DND-41 (cell line): ENCODE data around the gene MRPL53.

Experiments used
- ATAC-seq: fragments of 200-7000 bp; cut with Tn5 transposase; 3 replicates; pipeline ENCODE4 v1.9.1; 2021; ENCODE audit warnings: low read depth; ENCODE audit not compliant: insufficient read depth
- DNase-seq: peaks from one replicate; pipeline ENCODE4 v3.0.0-alpha.2; 2020
- H2AFZ ChIP-seq: 2 replicates; pipeline ENCODE4 v1.6.0; 2012; ENCODE audit warnings: low read depth, low read length
- H3K27ac ChIP-seq: 2 replicates; pipeline ENCODE4 v1.5.1; 2012; ENCODE audit warnings: low read length, inconsistent platforms
- H3K27me3 ChIP-seq: fragments of 200-600 bp; sonication (generic); 2 replicates; pipeline ENCODE4 v1.6.0; 2012; ENCODE audit warnings: low read length, mild to moderate bottlenecking, inconsistent platforms; ENCODE audit not compliant: insufficient read depth, poor library complexity
- H3K36me3 ChIP-seq: 2 replicates; pipeline ENCODE4 v1.5.1; 2012; ENCODE audit warnings: low read length, inconsistent platforms; ENCODE audit not compliant: insufficient read depth
- H3K4me1 ChIP-seq: 2 replicates; pipeline ENCODE4 v1.5.1; 2012; ENCODE audit warnings: mild to moderate bottlenecking, low read length; ENCODE audit not compliant: insufficient read depth
- H3K4me2 ChIP-seq: 2 replicates; pipeline ENCODE4 v1.6.0; 2012; ENCODE audit warnings: mild to moderate bottlenecking, moderate library complexity, low read length, inconsistent platforms; ENCODE audit not compliant: insufficient read depth
- H3K4me3 ChIP-seq, 2 experiments: fragments of 200-600 bp in 1 of 2; shearing (Covaris generic) in 1 of 2; 2 replicates each; pipeline ENCODE4 v1.5.1; 2012 to 2016; ENCODE audit warnings: inconsistent platforms in 2 of 2, low read length in 2 of 2, mild to moderate bottlenecking in 2 of 2, low read depth in 1 of 2, moderate library complexity in 1 of 2
- H3K79me2 ChIP-seq: 2 replicates; pipeline ENCODE4 v1.6.0; 2012; ENCODE audit warnings: low read length, inconsistent platforms; ENCODE audit not compliant: insufficient read depth
- H3K9ac ChIP-seq: 2 replicates; pipeline ENCODE4 v1.6.0; 2012; ENCODE audit warnings: low read depth, mild to moderate bottlenecking, inconsistent platforms, low read length, moderate library complexity
- H3K9me3 ChIP-seq: 2 replicates; pipeline ENCODE4 v1.5.1; 2012; ENCODE audit warnings: low read length, moderate library complexity, mild to moderate bottlenecking, inconsistent platforms; ENCODE audit not compliant: insufficient read depth, severe bottlenecking
- H4K20me1 ChIP-seq: 2 replicates; pipeline ENCODE4 v1.6.0; 2012; ENCODE audit warnings: low read length; ENCODE audit not compliant: insufficient read depth
- CTCF ChIP-seq: IDR thresholded peaks from 2 replicates; pipeline ENCODE4 v1.5.1; 2012; ENCODE audit warnings: borderline replicate concordance, low read length, moderate library complexity, mild to moderate bottlenecking; ENCODE audit not compliant: poor library complexity, severe bottlenecking; ENCODE audit errors: extremely low read depth
- EZH2 ChIP-seq: IDR thresholded peaks from 3 replicates; pipeline ENCODE4 v1.6.1; 2012; ENCODE audit warnings: borderline replicate concordance, low read depth, mild to moderate bottlenecking, moderate library complexity, low read length, inconsistent platforms; ENCODE audit not compliant: severe bottlenecking

MRPL53 gene

DNA sequence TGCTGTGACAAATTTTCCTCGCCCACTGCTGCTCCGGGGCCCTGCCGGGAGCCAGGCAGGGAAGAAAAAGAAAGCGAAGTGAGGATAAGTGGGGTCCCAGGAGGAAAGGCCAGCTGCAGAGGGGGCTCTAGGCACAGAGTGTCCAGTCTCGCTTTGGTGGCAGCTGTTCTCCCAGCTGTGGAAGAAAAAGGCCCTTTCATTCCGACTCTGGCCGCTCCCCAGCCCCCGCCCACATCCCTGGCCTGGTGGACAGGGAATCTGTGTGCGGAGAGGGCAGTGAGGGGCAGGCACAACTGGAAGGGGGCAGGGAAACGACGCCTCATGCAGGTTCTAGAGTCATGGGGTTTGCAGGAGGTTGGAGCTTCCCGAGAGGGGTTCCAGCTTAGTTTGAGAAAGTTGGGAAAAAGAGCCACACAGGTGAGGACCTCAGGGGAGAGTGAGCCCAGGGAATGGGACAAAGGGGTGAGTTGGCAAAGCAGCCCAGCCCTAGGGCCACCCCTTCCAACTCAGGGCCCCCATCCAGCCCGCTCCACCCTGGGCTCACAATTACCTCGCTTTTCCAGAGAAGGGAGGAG, 32.6 kb downstream of the MRPL53 start:
- Histone ChIP-seq H3K36me3 (no peaks in the 10 kb centered on the region), H3K27me3 (peaks cover 4% of the 10 kb centered on the region), H3K9ac (peak overlapping the region; percentile 77), H2AFZ (peak overlapping the region; percentile 86), H3K27ac (peak overlapping the region; percentile 84), H3K4me3 (peak overlapping the region; percentile 18 to 70; a peak in 3 of 4 replicates), H4K20me1 (no peaks in the 10 kb centered on the region), H3K4me1 (peaks cover 41% of the 10 kb centered on the region), H3K9me3 (no peaks in the 10 kb centered on the region), H3K4me2 (peak overlapping the region; percentile 85), H3K79me2 (peaks cover 5% of the 10 kb centered on the region; the same call in 1 of the 2 replicates)
- no peak for ATAC-seq
- no peak for DNase-seq
- no peak for TF ChIP-seq CTCF
- no peak for TF ChIP-seq EZH2

- H3K4me2 ChIP-seq: peak overlapping the region; percentile 85
- H2AFZ ChIP-seq: peak overlapping the region; percentile 86
- TF ChIP-seq EZH2: no peak
- H3K9ac ChIP-seq: peak overlapping the region; percentile 77
- no peak for ATAC-seq
- peaks cover 5% of the 10 kb centered on the region; the same call in 1 of the 2 replicates for H3K79me2 ChIP-seq
- H3K27me3 ChIP-seq: peaks cover 2% of the 10 kb centered on the region
- H4K20me1 ChIP-seq: no peaks in the 10 kb centered on the region
- peaks cover 41% of the 10 kb centered on the region for H3K4me1 ChIP-seq
- no peaks in the 10 kb centered on the region for H3K9me3 ChIP-seq
- H3K4me3 ChIP-seq: peak overlapping the region; percentile 18 to 70; a peak in 3 of 4 replicates
- peak overlapping the region; percentile 84 for H3K27ac ChIP-seq
- no peak for DNase-seq
- H3K36me3 ChIP-seq: no peaks in the 10 kb centered on the region
These were observed 33.1 kb downstream of the MRPL53 start for GRCh38 chr2:74439373-74439772.

- 0 out of 2 replicates have a peak overlapping the region, but pooled peaks have one; percentile 14 for H3K4me2 ChIP-seq
- no peak overlapping the region for H3K27ac ChIP-seq
- peaks cover 5% of the 10 kb centered on the region; the same call in 1 of the 2 replicates for H3K79me2 ChIP-seq
These were observed 34.2 kb downstream of the MRPL53 start for GRCh38 chr2:74438248-74438647.

More at GRCh38 chr2:74438248-74438647, 34.2 kb downstream of the MRPL53 start:
- no peak for ATAC-seq
- Histone ChIP-seq H4K20me1 (no peaks in the 10 kb centered on the region), H3K27me3 (no peaks in the 10 kb centered on the region), H2AFZ (no peak overlapping the region), H3K4me1 (peaks cover 41% of the 10 kb centered on the region), H3K4me3 (no peak overlapping the region), H3K9ac (no peak overlapping the region), H3K9me3 (no peaks in the 10 kb centered on the region), H3K36me3 (no peaks in the 10 kb centered on the region)
- TF ChIP-seq CTCF (no peak), EZH2 (no peak)
- DNase-seq: no peak
